Activated gamma-delta T cell treated with Interleukin-2 at 50 U/mL for 16 hours (primary cell): ENCODE measurements around the gene ZNF425.
"Not testable (repeated sequence)": the region's sequence is repeated elsewhere in the genome, so short reads cannot be mapped to it uniquely, and the experiment has no call there.

Experiments used
- DNase-seq: peaks from one replicate; pipeline ENCODE4 v3.0.0-alpha.2; 2020

The ZNF425 gene

GRCh38 chr7:149125863-149126661 lies at the start of gene ZNF425:
Gene ZNF425 (minus strand): TSS chr7:149126324. CDS start chr7:149126213, 111 bp downstream.
- peak; percentile 94 for DNase-seq

- no peak for DNase-seq
Observed at GRCh38 chr7:149175150-149175549, 49.0 kb upstream of the ZNF425 start.

GRCh38 chr7:149172534-149172920 lies 46.4 kb upstream of the ZNF425 start:
- no peak for DNase-seq

DNA sequence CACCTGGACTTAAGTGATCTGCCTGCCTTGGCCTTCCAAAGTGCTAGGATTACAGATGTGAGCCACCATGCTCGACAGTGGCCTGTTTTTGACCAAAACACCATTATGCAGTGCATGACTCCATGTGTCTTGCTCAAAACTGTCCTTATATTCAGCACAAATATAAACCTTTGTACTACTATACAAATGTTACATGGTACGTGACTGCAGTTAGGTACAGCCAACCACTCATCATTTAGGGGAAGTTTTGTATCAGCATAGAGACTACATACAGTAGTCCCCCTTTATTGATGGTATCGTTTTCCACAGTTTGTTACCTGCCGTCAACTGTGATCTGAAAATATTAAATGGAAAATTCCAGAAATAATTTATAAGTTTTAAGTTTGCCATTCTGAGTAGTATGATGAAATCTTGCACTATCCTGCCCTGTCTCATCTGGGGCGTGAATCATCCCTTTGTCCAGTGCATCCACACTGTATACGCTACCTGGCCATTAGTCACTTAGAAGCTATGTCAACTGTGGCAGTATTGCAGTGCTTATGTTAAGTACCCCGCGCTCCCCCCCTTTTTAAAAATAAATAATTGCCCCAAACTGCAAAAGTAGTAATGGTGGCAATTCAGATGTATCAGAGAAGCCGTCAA lies 45.9 kb upstream of the ZNF425 start:
- no peak for DNase-seq

DNA sequence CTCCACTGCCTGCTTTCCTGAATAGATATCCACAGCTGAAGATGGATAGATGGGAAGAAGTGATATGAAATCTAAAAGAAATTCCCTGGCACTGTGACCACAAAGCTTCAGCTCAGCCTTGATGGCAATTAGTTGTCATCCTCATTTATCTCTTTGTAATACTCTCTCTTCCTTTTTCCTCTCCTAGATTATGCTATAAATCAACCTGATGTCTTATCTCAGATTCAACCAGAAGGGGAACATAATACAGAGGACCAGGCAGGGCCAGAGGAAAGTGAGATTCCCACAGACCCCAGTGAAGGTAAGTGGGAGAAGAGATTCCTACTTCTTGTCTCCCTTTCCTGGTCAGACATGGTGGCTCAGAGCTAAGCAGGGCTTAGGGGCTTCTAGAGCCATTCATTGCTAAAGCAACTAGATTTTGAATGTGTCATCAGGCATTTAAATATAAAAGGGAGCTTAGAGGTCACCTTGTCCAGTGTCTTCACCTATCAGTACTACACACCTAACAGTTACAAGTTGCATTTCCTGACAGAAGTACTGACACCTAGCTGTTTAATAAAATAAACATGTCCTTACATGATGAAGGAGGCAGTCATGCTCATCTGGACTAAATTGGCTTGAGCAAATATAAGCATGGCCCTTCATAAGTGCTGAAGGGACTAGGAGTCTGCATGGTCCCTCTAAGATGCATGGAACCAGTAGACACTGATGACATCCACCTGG lies 40.7 kb upstream of the ZNF425 start:
- DNase-seq: no peak

DNA sequence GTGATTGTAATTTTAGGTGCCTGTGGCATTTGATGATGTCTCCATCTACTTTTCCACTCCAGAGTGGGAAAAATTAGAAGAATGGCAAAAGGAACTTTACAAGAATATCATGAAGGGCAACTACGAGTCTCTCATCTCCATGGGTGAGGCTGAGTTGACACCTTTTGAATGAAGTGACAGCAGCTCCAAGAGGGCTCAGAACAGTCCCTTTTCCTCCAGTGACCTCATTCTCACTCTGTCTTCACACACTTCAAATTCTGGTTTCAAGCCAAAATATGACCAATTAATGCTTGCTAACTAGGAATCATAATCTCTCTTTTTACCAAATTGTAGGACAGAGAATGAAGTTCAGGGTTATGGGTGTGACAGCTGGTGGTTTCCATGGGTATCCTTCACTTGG lies 40.0 kb upstream of the ZNF425 start:
- no peak for DNase-seq

DNA sequence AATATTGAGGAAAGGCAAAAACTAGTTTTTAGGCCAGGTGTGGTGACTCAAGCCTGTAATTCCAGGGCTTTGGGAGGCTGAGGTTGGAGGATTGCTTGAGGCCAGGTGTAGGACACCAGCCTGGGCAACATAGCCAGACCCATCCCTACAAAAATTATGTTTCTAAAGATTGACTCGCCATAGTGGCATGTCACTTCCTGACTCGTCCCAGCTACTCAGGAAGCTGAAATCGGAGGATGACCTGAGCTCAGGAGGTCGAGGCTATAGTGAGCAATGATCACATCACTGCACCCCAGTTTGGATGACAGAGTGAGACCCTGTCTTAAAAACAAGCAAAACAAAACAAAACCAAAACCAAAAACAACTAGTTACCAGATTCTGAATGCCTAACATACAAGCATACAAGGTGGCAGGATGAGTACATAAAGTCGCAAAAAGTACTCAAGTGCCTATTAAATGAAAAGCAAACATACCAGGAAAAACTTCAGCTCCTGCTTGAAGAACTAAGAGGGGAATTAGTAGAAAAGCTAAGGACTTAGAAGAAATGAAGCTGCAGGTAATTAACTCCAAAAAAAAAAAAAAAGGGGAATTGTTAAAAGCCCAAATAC lies 35.2 kb upstream of the ZNF425 start:
- no peak for DNase-seq

DNA sequence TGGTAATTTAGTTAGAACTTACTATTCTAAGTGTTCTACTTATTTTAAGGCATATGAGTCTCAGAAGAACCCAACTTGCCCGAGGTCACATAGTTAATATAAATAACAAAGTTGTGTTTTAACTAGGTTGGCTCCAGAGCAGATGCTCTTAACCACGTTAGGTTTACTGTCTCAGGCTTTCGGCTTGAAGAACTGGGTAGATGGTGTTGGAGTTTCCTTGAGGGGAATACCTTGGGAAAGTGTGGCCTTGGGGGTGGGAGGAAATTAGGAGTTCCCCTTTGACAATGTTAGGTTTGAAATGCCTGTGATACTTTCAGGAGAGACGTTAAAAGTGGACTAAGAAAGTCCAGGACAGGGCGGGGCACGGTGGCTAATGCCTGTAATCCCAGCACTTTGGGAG lies 30.8 kb upstream of the ZNF425 start:
- DNase-seq: no peak

GRCh38 chr7:149154056-149154455 lies 27.9 kb upstream of the ZNF425 start:
- no peak for DNase-seq

DNA sequence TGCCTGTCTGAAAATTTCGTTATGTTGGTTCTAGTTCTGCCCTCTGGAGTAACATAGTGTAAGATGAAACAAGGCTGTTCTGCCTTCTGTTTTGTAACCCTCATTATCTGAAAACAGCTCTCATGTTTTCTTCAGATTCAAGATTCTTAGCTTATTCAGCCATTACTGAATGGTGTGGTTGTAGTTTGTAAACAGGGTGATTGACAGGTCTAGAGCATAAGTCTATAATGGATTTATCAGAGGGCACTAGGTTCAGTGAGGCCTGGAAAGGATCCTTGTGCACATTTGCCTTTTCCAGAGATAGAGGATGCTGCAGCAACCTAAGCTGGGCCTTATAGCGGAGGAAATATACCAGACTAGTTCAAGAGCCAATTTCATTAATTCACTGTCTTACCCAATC lies 27.2 kb upstream of the ZNF425 start:
- DNase-seq: no peak

DNA sequence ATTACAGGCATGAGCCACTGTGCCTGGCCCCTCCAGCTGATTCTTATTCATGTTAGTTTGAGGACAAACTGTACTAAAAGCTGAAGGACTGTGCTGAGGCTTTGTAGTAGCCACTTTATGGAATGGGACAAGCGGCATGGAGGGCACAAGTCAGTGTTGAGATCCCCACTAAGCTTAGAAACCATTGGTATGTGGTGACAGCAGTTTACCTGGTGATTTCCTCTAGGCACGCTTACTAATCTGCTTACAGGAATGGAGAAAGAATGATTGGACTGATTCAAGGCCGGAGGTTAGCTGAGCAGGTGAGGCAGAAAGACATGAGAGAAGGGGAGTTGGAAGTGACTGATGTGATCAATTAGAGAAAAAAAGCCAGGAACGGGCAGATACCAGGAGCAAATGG lies 24.9 kb upstream of the ZNF425 start:
- DNase-seq: no peak

DNA sequence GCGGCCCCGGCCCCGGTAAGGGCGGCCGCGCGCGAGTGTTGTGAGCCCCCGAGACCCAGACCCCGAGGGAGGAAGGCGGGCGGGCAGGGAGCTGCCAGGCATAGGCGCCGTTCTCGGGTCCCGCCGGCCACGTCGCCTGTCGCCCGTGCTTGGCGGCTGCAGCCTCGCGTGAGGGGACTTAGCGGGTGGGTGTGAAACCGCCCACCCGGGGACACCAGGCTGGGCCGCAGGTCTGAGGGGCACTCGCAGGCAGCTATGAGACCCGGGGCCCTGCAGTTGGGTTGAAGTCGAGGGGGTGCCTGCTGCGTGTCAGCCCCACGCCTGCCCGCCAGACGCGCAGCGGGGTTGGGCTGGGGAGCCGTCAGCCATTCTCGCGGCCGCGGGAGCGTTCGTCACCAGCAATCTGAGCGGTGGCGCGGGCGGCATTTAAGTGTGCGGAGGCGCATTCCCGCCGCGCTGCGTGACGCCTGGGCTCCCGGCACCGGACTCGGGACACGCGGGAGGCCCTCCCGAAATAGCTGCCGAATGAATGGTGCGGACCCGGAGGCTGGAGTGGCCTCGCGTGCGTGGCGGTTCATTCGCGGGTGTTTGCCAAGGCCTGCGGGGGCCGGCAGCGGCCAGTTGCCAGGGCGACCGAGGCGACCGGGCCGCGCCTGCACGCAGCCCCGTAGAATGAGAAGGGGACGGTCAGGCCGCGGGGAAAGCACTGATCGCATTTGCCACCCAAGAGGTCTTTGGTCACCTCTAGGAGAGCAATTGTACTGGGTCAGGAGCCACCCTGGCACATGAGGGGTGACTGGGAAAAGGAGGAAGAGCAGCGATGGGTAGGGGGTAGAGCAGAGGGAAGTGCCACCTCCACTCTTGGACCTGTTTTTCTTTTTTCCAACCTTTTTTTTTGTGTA lies 21.9 kb upstream of the ZNF425 start:
- peak; percentile 55 for DNase-seq

DNA sequence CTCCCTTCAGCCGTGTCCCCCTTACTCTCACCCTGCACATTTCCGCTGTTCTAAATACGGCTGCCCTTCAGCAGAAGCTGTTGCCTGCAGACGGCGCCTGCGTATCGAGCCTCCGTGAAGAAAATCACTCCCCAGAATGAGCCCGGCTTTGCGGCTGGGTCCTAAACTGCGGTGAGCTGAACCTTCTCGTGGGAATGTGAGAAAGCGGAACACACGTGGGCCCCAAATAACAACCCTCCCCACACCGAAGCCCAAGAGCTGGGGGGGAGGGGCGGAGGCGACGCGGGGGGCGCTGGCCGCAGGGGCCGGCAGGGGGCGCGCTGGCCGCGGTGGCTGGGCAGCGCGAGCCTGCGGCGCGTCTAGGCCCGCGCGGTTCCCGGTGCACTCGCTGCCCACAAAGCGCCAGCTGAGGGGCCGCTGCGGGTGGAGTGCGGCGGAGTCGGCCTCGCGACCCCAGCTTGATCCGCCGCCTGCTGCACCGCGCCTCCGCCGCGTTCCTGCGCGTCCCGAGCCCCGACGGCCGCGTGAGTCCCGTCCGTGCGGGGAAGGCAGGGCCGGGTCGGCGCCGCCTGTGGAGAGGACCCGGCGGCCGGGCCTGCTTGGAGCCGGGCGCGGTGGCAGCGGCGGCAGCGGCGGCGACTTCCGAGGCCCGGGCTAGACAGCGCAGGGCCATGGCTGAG lies 21.1 kb upstream of the ZNF425 start, which contains the start of gene ZNF398:
Gene ZNF398, plus strand, starts transcription at position 382 of the 680 bp plus-strand sequence. Its CDS starts 290 bp downstream, at position 672.
- peak; percentile 76 for DNase-seq

DNA sequence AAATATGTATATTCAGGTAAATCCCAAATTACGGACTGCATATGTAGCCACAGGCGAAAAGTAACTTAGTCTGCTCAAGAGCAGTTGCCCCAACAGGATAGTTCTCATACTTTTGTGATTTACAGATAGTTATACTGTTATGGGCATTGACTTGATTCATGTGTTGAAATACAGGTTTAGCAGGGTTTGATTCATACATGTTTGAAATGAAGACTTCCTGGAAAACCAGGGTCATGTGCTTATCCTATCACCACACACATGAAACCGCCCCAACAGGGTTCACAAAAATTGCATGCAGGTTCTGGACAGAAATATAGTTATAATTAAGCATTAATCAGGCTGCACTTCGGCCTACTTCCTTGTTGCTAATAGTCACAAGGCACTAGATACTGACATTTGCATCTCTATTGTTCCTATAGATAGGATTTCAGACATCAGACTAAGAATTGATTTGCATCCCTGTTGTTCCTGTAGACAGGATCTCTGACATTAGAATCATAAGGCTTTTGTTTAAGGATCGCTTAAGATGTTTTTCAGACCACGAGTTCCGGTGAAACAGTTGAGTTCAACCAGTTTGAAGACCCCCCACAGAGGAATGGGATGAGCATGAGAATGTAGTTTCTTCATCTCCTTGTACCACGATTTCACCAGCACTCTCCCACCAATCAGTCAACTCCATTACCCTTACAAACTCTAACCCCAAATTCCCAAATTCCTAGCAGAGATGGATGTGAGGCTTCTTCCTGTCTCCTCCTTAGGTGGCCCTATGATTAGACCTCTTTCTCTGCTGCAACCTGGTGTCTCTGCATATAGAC lies 19.1 kb upstream of the ZNF425 start:
- DNase-seq: no peak

DNA sequence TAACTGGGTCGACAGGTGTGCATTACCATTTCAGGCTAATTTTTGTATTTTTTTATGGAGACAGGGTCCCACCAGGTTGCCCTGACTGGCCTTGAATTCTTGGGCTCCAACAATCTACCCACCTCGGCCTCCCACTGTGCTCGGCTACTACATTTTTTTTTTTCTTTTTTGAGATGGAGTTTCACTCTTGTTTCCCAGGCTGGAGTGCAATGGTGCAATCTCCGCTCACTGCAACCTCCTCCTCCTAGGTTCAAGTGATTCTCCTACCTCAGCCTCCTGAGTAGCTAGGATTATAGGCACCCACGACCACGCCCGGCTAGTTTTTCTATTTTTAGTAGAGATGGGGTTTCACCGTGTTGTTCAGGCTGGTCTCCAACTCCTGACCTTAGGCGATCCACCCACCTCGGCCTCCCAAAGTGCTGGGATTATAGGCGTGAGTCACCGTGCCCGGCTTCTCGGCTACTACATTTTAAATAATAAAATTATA lies 18.4 kb upstream of the ZNF425 start:
- DNase-seq: not testable (repeated sequence)

- no peak for DNase-seq
Observed at GRCh38 chr7:149141893-149142292, 15.8 kb upstream of the ZNF425 start.

GRCh38 chr7:149140831-149141230 lies 14.7 kb upstream of the ZNF425 start:
- no peak for DNase-seq

DNA sequence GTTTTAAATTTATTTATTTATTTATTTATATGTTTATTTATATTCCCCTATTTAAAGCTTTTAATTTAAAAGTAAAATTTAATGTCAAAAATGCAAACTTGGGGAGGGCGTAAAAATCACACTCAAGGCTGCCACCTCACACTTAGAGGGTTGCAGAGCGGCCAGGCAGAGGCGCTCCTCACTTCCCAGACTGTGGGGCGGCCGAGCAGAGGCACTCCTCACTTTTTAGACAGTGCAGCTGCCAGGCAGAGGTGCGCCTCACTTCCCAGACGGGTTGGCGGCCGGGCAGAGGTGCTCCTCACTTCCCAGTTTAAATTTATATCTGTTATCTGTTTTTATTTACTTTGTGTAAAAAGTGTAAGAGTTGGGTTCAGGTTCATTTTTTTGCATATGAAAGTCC lies 10.0 kb upstream of the ZNF425 start:
- DNase-seq: no peak

- no peak for DNase-seq
Observed at GRCh38 chr7:149133028-149133710, 7.0 kb upstream of the ZNF425 start.
